Chondrocyte (in vitro differentiated cells): ENCODE measurements around the gene SFXN5. TPM values are rescaled to one million over a fixed set of nuclear protein-coding genes. Genes with fewer than 3 reads are reported as not detected.
A peak's percentile ranks its signal among the peaks of the same experiment; 100 is the strongest.

ENCODE experiments used
- DNase-seq: peaks from one replicate; pipeline ENCODE4 v3.0.0; 2021; ENCODE audit warnings: mixed read lengths, low spot score
- H3K27ac Mint-ChIP-seq: one replicate; pipeline ENCODE4 v1.8.0; 2021; ENCODE audit warnings: mild to moderate bottlenecking, moderate library complexity, mixed read lengths; ENCODE audit not compliant: unreplicated experiment
- H3K27me3 Mint-ChIP-seq: 2 replicates; pipeline ENCODE4 v1.8.0; 2021; ENCODE audit warnings: low read depth, mixed read lengths
- H3K36me3 Mint-ChIP-seq: 2 replicates; pipeline ENCODE4 v1.8.0; 2021; ENCODE audit warnings: low read depth, mixed read lengths
- H3K4me1 Mint-ChIP-seq: 2 replicates; pipeline ENCODE4 v1.8.0; 2021; ENCODE audit warnings: low read depth, mild to moderate bottlenecking, mixed read lengths
- H3K4me3 Mint-ChIP-seq: one replicate; pipeline ENCODE4 v1.8.0; 2021; ENCODE audit warnings: mild to moderate bottlenecking, moderate library complexity, mixed read lengths; ENCODE audit not compliant: unreplicated experiment
- H3K9me3 Mint-ChIP-seq: 2 replicates; pipeline ENCODE4 v1.8.0; 2021; ENCODE audit warnings: low read depth, mixed read lengths
- total RNA-seq: library from RNA; stranded (reverse); gene quantifications from 3 replicates; pipeline ENCODE4 v1.2.1, GENCODE V29; 2021
- TF ChIP-seq, protein P1 (sequence below): fragments of 200-600 bp; sonication (generic); IDR thresholded peaks from 2 replicates; pipeline ENCODE4 v1.5.0; 2021; ENCODE audit warnings: antibody characterized with exemption, mild to moderate bottlenecking, moderate library complexity

The SFXN5 gene
- total RNA-seq, 1 donor from 2014 or later = 10.6 TPM

DNA sequence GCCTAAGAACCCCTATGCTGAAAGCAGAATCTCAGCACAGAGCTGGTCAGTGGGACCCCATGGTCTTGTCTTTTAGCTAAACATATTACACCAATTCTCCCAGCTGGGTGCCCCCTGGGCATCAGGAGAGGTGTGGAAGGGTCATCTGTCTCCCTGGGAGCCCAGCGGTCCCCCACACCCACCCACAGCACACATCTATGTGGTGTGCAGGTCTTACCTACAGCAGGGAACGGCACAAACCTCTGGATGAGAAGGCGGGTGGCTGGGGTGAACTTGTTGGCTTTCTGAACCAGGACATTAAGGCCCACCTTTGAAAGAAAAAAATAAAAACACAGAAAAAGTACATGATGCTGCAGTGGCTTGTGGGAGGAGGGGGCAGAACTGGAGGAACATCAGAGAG, 83.5 kb downstream of the SFXN5 start:
- Mint-ChIP-seq H3K27me3 (no peaks in the 10 kb centered on the region), H3K4me1 (no peaks in the 10 kb centered on the region), H3K36me3 (peaks cover 3% of the 10 kb centered on the region), H3K9me3 (no peaks in the 10 kb centered on the region), H3K4me3 (no peak overlapping the region), H3K27ac (no peak overlapping the region)
- DNase-seq = peak; percentile 75
- TF ChIP-seq, protein P1, sequence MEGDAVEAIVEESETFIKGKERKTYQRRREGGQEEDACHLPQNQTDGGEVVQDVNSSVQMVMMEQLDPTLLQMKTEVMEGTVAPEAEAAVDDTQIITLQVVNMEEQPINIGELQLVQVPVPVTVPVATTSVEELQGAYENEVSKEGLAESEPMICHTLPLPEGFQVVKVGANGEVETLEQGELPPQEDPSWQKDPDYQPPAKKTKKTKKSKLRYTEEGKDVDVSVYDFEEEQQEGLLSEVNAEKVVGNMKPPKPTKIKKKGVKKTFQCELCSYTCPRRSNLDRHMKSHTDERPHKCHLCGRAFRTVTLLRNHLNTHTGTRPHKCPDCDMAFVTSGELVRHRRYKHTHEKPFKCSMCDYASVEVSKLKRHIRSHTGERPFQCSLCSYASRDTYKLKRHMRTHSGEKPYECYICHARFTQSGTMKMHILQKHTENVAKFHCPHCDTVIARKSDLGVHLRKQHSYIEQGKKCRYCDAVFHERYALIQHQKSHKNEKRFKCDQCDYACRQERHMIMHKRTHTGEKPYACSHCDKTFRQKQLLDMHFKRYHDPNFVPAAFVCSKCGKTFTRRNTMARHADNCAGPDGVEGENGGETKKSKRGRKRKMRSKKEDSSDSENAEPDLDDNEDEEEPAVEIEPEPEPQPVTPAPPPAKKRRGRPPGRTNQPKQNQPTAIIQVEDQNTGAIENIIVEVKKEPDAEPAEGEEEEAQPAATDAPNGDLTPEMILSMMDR = no peak

DNA sequence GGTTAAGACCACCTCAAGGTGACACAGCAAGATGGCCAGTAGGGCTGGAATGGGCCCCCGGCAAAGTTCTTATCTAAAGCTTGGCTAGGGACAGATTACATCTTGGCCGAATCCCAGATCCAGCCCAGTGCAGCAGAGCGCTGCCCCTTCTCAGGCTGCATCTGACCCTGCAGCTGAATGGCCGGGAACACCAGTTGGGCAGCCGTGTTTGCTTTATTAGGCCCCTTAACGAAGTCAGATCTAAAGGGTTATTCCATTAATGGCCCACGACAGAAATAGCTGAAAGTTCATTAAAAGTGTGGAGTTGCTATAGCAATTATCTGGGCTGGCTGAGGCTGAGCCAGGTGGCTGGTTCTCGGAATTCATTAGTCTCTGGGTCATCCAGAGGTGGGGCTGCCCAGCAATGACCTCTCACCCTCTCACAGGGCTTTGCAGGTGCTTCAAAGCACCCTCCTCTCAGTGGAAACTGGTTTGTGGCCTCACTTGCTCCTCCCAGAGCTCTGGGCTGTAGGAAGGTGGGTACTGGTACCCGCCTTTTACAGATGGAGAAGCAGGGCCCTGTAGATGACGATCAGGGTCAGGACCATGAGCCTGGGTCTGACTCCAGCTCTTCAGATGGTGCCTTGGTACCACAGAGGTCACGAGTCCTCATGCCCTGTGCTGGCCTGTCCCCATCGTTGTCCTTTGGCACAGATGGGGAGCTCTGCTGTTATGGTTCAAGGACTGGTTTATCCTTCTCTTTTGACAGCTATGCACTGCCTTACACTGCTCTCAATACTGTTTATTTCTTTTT, 85.4 kb downstream of the SFXN5 start:
- H3K27ac Mint-ChIP-seq = no peak overlapping the region
- H3K9me3 Mint-ChIP-seq = no peaks in the 10 kb centered on the region
- no peaks in the 10 kb centered on the region for H3K4me1 Mint-ChIP-seq
- TF ChIP-seq, protein P1 = no peak
- peak; percentile 39 for DNase-seq
- H3K4me3 Mint-ChIP-seq = no peak overlapping the region
- no peaks in the 10 kb centered on the region for H3K27me3 Mint-ChIP-seq
- H3K36me3 Mint-ChIP-seq = peaks cover 9% of the 10 kb centered on the region

DNA sequence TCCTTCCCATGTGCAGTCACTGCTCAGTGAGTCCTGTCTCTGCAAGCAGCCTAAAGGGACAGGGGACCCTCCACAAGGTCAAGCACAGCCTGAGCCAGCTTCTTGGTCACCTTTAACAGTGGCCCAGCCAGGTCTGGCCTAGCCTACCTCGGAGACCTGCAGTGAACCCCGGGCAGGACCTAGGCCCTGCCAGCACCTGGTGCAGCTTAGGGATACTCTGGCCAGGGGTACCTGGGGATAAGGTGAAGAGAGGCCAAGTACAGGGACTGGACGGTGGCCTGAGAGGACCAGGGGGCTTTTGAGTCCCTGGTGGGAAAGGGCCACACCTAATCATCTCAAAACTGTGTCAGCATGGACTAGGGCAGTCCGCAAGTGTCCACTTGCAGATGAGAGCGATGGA, 86.4 kb downstream of the SFXN5 start:
- Mint-ChIP-seq H3K27me3 (no peaks in the 10 kb centered on the region), H3K36me3 (peaks cover 9% of the 10 kb centered on the region), H3K9me3 (no peaks in the 10 kb centered on the region), H3K4me3 (no peak overlapping the region), H3K27ac (no peak overlapping the region), H3K4me1 (no peaks in the 10 kb centered on the region)
- TF ChIP-seq, protein P1 = no peak
- peak; percentile 54 for DNase-seq

DNA sequence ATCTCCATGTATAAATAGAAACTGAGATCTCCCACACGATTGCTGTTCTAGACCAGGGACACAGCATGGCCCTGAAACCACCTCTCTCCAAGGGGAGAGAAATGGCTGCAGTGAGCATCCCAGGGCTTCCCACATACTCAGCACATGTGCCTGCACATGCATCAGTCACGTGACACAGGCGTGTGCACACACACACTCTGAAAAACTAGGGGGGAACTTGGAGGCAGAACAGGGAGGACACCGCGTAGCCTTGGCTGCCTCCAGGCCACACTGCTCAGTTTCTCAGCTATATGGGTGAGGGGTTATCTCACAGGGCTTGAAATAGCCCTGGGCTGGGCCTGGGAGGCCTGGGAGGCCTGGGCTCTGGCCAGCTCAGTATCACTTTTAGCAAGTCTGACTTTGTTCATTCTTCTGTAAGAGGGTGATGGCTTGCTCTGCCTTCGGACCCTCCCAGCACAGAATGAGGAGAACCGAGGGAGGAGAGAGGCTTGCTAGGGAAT, 87.3 kb downstream of the SFXN5 start:
- no peaks in the 10 kb centered on the region for H3K9me3 Mint-ChIP-seq
- H3K36me3 Mint-ChIP-seq = peaks cover 9% of the 10 kb centered on the region
- no peak overlapping the region for H3K4me3 Mint-ChIP-seq
- H3K27ac Mint-ChIP-seq = no peak overlapping the region
- DNase-seq = peak; percentile 48
- H3K4me1 Mint-ChIP-seq = no peaks in the 10 kb centered on the region
- TF ChIP-seq, protein P1 = no peak
- H3K27me3 Mint-ChIP-seq = no peaks in the 10 kb centered on the region

DNA sequence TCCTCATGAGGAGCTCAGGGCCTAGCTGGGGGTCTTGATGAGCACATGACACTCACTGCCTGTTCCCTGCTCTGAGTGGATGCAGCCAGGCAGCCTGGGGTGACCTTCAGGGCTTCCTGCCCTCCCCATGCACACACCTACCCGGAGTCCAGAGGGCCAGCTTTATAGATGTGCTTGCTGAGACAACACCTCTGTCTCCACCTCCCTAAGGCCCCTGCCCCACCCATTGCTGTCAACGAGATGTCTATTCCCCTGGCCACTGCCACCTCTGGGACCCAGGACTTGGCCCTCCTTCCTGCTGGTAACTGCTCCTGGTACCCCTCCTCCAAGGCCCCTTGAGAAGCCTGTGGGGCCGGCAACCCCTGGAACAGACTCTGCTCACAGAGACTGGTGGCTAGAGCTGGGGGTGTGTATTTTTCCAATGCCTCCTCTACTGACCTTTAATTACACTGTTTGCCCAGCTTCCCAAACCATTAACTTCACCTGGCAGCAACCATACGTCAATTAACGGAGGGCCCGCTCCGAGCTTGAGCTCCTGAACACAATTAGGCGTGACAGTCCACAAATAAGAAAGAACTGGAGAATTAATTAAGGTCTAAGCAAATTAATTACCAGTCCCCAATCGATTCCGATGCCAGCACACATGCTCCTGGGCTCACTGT, 87.9 kb downstream of the SFXN5 start:
- Mint-ChIP-seq H3K4me1 (no peaks in the 10 kb centered on the region), H3K27ac (no peak overlapping the region), H3K9me3 (no peaks in the 10 kb centered on the region), H3K27me3 (no peaks in the 10 kb centered on the region), H3K4me3 (no peak overlapping the region), H3K36me3 (peaks cover 9% of the 10 kb centered on the region)
- TF ChIP-seq, protein P1 = no peak
- peak; percentile 88 for DNase-seq
